HEK293T (cell line): Measurements from ENCODE around the gene ZNF627.
"Not testable (repeated sequence)": the region's sequence is repeated elsewhere in the genome, so short reads cannot be mapped to it uniquely, and the experiment has no call there.

Experiments
- CTCF ChIA-PET: fragments of 350-600 bp; formaldehyde crosslinking; extraction: SDS; loops from one replicate; lab custom pipeline; 2021; ENCODE audit warnings: antibody characterized with exemption, inconsistent platforms; lab: Yijun Ruan, JAX
- POLR2A ChIA-PET: fragments of 350-600 bp; formaldehyde crosslinking; extraction: SDS; loops from one replicate; lab custom pipeline; 2020; ENCODE audit warnings: antibody characterized with exemption, inconsistent platforms; lab: Yijun Ruan, JAX
- DNase-seq: peaks from one replicate; pipeline ENCODE4 v3.0.0; 2012; ENCODE audit warnings: mixed read lengths; ENCODE audit errors: extremely low spot score
- ARNT ChIP-seq: fragments of 450-650 bp; IDR thresholded peaks from 2 replicates; pipeline ENCODE4 v1.6.1; 2017; ENCODE audit warnings: mild to moderate bottlenecking
- BHLHE40 ChIP-seq: fragments of 450-650 bp; IDR thresholded peaks from 2 replicates; pipeline ENCODE4 v1.6.1; 2016; ENCODE audit warnings: mild to moderate bottlenecking, moderate library complexity, borderline replicate concordance
- CTBP1 ChIP-seq: fragments of 450-650 bp; IDR thresholded peaks from 2 replicates; pipeline ENCODE4 v1.6.1; 2016; ENCODE audit warnings: borderline replicate concordance
- ELF4 ChIP-seq: fragments of 450-650 bp; IDR thresholded peaks from 2 replicates; pipeline ENCODE4 v1.6.1; 2017; ENCODE audit warnings: antibody characterized with exemption
- FOXA1 ChIP-seq: fragments of 450-650 bp; IDR thresholded peaks from 2 replicates; pipeline ENCODE4 v1.6.1; 2016; ENCODE audit warnings: mild to moderate bottlenecking
- FOXK2 ChIP-seq: fragments of 450-650 bp; IDR thresholded peaks from 2 replicates; pipeline ENCODE4 v1.6.1; 2016; ENCODE audit warnings: mild to moderate bottlenecking
- FOXM1 ChIP-seq: fragments of 450-650 bp; IDR thresholded peaks from 2 replicates; pipeline ENCODE4 v1.6.1; 2017; ENCODE audit warnings: mild to moderate bottlenecking, borderline replicate concordance
- HDGF ChIP-seq: fragments of 450-650 bp; IDR thresholded peaks from 2 replicates; pipeline ENCODE4 v1.6.1; 2017; ENCODE audit warnings: antibody characterized with exemption, borderline replicate concordance
- L3MBTL2 ChIP-seq: fragments of 450-650 bp; conservative IDR thresholded peaks from 2 replicates; pipeline ENCODE4 v1.6.1; 2016; ENCODE audit warnings: mild to moderate bottlenecking
- LEF1 ChIP-seq: fragments of 450-650 bp; IDR thresholded peaks from 2 replicates; pipeline ENCODE4 v1.6.1; 2017; ENCODE audit warnings: mild to moderate bottlenecking, borderline replicate concordance
- NFRKB ChIP-seq: fragments of 450-650 bp; IDR thresholded peaks from 2 replicates; pipeline ENCODE4 v1.6.1; 2016; ENCODE audit warnings: mild to moderate bottlenecking, moderate library complexity
- PKNOX1 ChIP-seq: fragments of 450-650 bp; IDR thresholded peaks from 2 replicates; pipeline ENCODE4 v1.6.1; 2016
- SP1 ChIP-seq: fragments of 450-650 bp; IDR thresholded peaks from 2 replicates; pipeline ENCODE4 v1.6.1; 2017
- SUZ12 ChIP-seq: fragments of 450-650 bp; IDR thresholded peaks from 2 replicates; pipeline ENCODE4 v1.6.1; 2016; ENCODE audit warnings: mild to moderate bottlenecking
- TARDBP ChIP-seq: fragments of 450-650 bp; IDR thresholded peaks from 2 replicates; pipeline ENCODE4 v1.6.1; 2016
- ZNF384 ChIP-seq: fragments of 450-650 bp; IDR thresholded peaks from 2 replicates; pipeline ENCODE4 v1.6.1; 2016

The ZNF627 gene

DNA sequence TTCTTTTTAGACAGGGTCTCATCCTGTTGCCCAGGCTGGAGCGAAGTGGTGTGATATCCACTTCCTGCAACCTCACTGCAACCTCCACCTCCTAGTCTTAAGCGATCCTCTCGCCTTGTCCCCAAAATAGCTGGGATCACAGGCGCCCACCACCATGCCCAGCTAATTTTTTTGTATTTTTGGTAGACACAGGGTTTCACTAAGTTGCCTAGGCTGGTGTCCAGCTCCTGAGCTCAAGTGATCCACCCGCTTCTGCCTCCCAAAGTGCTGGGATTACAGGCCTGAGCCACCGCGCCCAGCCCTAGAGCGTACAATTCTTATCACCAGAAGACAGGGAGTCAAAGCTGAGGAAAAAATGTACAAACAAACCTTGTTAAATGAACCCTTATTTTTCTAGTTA lies 33.8 kb upstream of the ZNF627 start:
- DNase-seq = no peak
- ChIA-PET POLR2A (no interaction called here), CTCF (interaction anchor here (0.6 kb wide), 1 partner anchor 424 kb away, joined by 3 read pairs; no protein-coding TSS in a partner anchor)
- TF ChIP-seq L3MBTL2 (no peak), LEF1 (no peak), SP1 (no peak), ZNF384 (no peak), SUZ12 (no peak), TARDBP (no peak)

DNA sequence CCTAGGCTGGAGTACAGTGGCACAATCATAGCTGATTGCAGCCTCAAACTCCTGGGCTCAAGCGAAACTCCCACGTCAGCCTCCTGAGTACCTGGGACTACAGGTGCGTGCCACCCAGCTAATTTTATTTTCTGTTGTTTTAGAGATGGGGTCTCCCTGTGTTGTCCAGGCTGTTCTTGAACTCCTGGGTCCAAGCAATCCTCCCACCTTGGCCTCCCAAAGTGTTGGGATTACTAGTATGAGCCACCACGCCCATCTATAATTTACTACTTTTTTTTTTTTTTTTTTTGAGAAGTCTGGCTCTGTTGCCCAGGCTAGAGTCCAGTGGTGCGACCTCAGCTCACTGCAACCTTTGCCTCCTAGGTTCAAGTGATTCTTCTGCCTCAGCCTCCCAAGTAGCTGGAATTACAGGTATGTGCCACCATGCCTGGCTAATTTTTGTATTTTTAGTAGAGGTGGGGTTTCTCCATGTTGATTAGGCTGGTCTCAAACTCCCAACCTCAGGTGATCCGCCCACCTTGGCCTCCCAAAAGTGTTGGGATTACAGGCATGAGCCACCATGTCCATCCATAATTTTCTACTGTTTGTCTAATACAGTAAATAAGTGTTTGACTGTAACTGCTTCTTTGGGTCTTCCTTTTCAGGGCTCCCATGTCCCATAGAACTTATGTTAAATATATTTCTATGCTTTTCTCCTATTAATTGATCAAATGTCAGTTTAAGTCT lies 33.0 kb upstream of the ZNF627 start:
- DNase-seq, CTCF ChIA-PET, POLR2A ChIA-PET: not testable (repeated sequence)

DNA sequence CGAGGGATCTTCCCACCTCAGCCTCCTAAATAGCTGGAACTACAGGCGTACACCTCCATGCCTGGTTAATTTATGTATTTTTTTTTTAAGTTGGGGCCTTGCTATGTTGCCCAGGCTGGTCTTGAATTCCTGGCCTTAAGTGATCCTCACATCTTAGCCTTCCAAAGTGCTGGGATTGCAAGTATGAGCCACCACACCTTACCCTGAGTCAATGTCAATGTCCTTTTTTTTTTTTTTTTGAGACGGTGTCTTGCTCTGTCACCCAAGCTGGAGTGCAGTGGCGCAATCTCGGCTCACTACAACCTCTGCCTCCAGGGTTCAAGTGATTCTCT lies 31.7 kb upstream of the ZNF627 start:
- POLR2A ChIA-PET, DNase-seq, CTCF ChIA-PET: not testable (repeated sequence)

DNA sequence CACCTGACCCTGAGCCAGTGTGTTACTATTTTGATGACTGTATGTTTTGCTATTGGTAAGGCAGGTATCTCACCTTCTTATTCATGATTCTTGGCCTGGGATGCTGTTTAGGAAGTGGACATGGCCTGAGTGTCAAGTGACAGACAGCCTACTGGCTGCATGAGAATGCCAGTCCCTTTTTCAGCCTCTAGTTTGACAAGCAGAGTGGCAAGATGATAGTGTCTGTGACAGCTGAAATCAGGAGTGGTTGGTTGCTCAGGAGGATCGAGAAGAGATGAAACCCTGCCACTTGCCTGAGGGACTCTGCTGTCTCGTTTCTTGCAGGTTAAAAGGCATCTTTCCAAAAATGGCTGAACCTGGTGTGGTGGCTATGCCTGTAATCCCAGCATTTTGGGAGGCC lies 31.1 kb upstream of the ZNF627 start:
- ChIA-PET POLR2A (no interaction called here), CTCF (no interaction called here)
- TF ChIP-seq LEF1 (no peak), ELF4 (no peak), ZNF384 (no peak)
- no peak for DNase-seq

DNA sequence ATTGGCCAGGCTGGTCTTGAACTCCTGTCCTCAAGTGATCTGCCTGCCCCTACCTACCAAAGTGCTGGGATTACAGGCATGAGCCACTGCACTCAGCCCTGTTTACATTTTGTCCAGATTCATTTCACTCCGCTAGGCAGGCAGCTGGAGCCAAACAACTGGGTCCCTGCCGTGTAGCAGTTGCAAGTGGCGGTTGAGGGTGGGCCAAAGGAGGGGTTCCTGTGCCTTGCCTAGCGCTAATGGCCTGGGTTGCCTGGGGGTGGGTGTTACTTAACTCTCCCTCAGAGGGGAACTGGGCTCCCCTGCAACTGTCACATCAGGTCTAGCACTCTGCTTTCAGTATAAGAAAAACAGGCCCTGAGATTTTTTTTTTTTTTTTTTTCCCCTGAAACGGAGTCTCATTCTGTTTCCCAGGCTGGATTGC lies 27.2 kb upstream of the ZNF627 start:
- ChIA-PET POLR2A (interaction anchor here (1.3 kb wide), 1 partner anchor 11 kb away, joined by 4 read pairs; the partner anchor contains the start of gene ELOF1), CTCF (no interaction called here)
- no peak for TF ChIP-seq LEF1
- TF ChIP-seq NFRKB = no peak
- TF ChIP-seq FOXM1 = no peak
- no peak for TF ChIP-seq ARNT
- no peak for TF ChIP-seq BHLHE40
- no peak for TF ChIP-seq SUZ12
- no peak for TF ChIP-seq CTBP1
- TF ChIP-seq SP1 = no peak
- TF ChIP-seq FOXK2 = no peak
- TF ChIP-seq ELF4 = no peak
- no peak for TF ChIP-seq ZNF384
- TF ChIP-seq PKNOX1 = no peak
- no peak for TF ChIP-seq L3MBTL2
- TF ChIP-seq TARDBP = no peak
- no peak for TF ChIP-seq FOXA1
- DNase-seq = no peak

- DNase-seq, POLR2A ChIA-PET: not testable (repeated sequence)
Measured at GRCh38 chr19:11573354-11573753, 23.9 kb upstream of the ZNF627 start.

GRCh38 chr19:11573763-11574162 lies 23.5 kb upstream of the ZNF627 start:
- POLR2A ChIA-PET, DNase-seq: not testable (repeated sequence)
- CTCF ChIA-PET = interaction anchor here (1.5 kb wide), 1 partner anchor 13 kb away, joined by 3 read pairs; no protein-coding TSS in a partner anchor

More at GRCh38 chr19:11573354-11573753, 23.9 kb upstream of the ZNF627 start:
- CTCF ChIA-PET = interaction anchor here (1.5 kb wide), 1 partner anchor 13 kb away, joined by 3 read pairs; no protein-coding TSS in a partner anchor

DNA sequence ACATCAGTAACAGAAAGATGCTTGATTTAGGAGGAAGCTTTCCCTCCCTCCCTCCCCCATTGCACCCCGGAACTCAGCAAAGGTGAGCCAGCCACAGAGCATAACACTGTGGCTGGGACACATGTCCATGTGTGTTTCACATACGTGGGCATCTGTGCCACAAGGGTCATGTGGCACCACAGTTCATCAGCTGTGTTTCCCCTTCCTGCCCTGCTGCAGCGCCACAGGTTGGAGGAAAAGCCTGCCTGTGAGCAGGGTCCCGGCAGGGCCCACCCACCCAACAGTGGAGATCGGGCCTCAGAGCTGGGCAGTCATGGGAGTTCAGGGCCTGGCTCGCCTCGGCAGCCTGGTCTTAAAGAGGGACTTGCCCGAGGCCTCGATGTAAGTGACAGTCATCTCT lies 22.6 kb upstream of the ZNF627 start:
- TF ChIP-seq FOXA1 = no peak
- TF ChIP-seq ELF4 = no peak
- no peak for TF ChIP-seq FOXM1
- TF ChIP-seq TARDBP = no peak
- TF ChIP-seq LEF1 = no peak
- no peak for TF ChIP-seq NFRKB
- TF ChIP-seq ZNF384 = no peak
- no peak for TF ChIP-seq HDGF
- no peak for TF ChIP-seq PKNOX1
- TF ChIP-seq SP1 = no peak
- TF ChIP-seq CTBP1 = no peak
- no peak for TF ChIP-seq L3MBTL2
- no peak for TF ChIP-seq ARNT
- TF ChIP-seq BHLHE40 = no peak
- no peak for TF ChIP-seq SUZ12
- POLR2A ChIA-PET = no interaction called here
- CTCF ChIA-PET = interaction anchor here (0.5 kb wide), 1 partner anchor 38 kb away, joined by 3 read pairs; no protein-coding TSS in a partner anchor
- DNase-seq = no peak
